GM12872 (cell line): ENCODE measurements around the gene LAX1.

ENCODE experiments used
- CTCF ChIP-seq: IDR thresholded peaks from 3 replicates; pipeline ENCODE4 v1.5.1; 2011; ENCODE audit warnings: low read depth, mild to moderate bottlenecking, low read length, moderate library complexity; ENCODE audit not compliant: insufficient read depth

LAX1 gene

GRCh38 chr1:203794764-203795440 lies 29.9 kb downstream of the LAX1 start:
- TF ChIP-seq CTCF, result no peak

GRCh38 chr1:203795441-203796235 lies 30.7 kb downstream of the LAX1 start, which contains the start of the genes ZBED6 and ZC3H11A:
ZBED6 (plus strand) TSS chr1:203795623; CDS start chr1:203797523, 1,900 bp downstream.
ZC3H11A (plus strand) TSS chr1:203795623; CDS start chr1:203817071, 21,448 bp downstream.
- TF ChIP-seq CTCF, result no peak

GRCh38 chr1:203796236-203796605 lies 31.2 kb downstream of the LAX1 start:
- TF ChIP-seq CTCF, result no peak

GRCh38 chr1:203797216-203797615 lies 32.2 kb downstream of the LAX1 start:
- no peak for TF ChIP-seq CTCF

- no peak for TF ChIP-seq CTCF
Observed at GRCh38 chr1:203797948-203798655, 33.1 kb downstream of the LAX1 start.

- no peak for TF ChIP-seq CTCF
Observed at GRCh38 chr1:203799157-203799556, 34.2 kb downstream of the LAX1 start.

GRCh38 chr1:203799971-203800370 lies 35.0 kb downstream of the LAX1 start:
- TF ChIP-seq CTCF, result no peak
